GM12878 (cell line): Measurements from ENCODE around the gene S100P.

Experiments
- CTCF ChIP-seq, 3 experiments: IDR thresholded peaks in 2 of 3; conservative IDR thresholded peaks in 1 of 3; 2 replicates each; pipeline ENCODE4 v1.5.1; 2011; ENCODE audit warnings: low read depth in 3 of 3, low read length in 3 of 3, mild to moderate bottlenecking in 3 of 3, control low read depth in 2 of 3, moderate library complexity in 2 of 3, inconsistent platforms in 1 of 3, mixed read lengths in 1 of 3; ENCODE audit not compliant: control insufficient read depth in 2 of 3, insufficient read depth in 1 of 3; ENCODE audit errors: extremely low read depth in 1 of 3
- ZBTB40 ChIP-seq: fragments of 450-650 bp; IDR thresholded peaks from 2 replicates; pipeline ENCODE4 v1.6.1; 2016; ENCODE audit warnings: mild to moderate bottlenecking, moderate library complexity, borderline replicate concordance
- TF ChIP-seq, protein P1 (sequence below): IDR thresholded peaks from 2 replicates; pipeline ENCODE4 v1.6.1; 2012; ENCODE audit warnings: low read depth, low read length, improper control_type of control experiment

- TF ChIP-seq, protein P1, sequence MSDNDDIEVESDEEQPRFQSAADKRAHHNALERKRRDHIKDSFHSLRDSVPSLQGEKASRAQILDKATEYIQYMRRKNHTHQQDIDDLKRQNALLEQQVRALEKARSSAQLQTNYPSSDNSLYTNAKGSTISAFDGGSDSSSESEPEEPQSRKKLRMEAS: no peak
- TF ChIP-seq ZBTB40 (no peak), CTCF (IDR thresholded peaks at IDR 0.05 in 2 of 3, conservative IDR thresholded peaks at IDR 0.05 in 1 of 3; ENCODE audit: control insufficient read depth in 2 of 3, extremely low read depth in 1 of 3, insufficient read depth in 1 of 3, low read depth in 3 of 3, low read length in 3 of 3) (no peak)
Measured at GRCh38 chr4:6699903-6700302, 6.2 kb downstream of the S100P start.
